Measurements from ENCODE around the gene PPP1R12C. TPM values are rescaled to one million over a fixed set of nuclear protein-coding genes. Genes with fewer than 3 reads are reported as not detected.
A peak's percentile ranks its signal among the peaks of the same experiment; 100 is the strongest.

The PPP1R12C gene
- total RNA-seq, 1 experiment from 2014 or later = 136 TPM

DNA sequence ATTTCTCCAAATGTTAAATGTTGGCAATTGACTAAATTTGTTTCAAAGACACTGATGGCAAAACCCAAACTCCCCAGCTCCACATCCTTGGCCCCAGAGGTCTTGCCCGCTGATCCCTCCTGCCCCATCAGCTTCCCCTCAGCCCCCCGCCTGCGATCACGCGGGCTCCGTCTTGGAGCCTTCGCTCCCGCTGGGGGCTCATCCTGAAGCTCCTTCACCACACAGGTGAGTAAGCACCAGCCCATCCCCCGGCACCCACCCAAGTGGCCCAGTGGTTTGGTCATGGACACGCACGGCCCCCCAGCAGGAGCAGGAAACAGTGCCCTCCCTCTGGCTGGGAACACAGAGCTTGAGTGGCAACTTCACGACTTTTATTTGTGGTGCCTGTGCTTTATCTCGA lies 26.9 kb downstream of the PPP1R12C start:
- no peak overlapping the region for H3K27ac ChIP-seq (ENCODE audit: low read length)
- no peaks in the 10 kb centered on the region for H3K79me2 ChIP-seq (ENCODE audit: low read length)
- no peak overlapping the region for H3K9ac ChIP-seq (ENCODE audit: low read length)
- POLR2A ChIA-PET (ENCODE audit: unreplicated experiment) = no interaction called here
- no peaks in the 10 kb centered on the region for H3K4me1 ChIP-seq (ENCODE audit: insufficient read depth, low read length)
- H3K4me2 ChIP-seq (ENCODE audit: low read length) = no peak overlapping the region
- H2AFZ ChIP-seq (ENCODE audit: low read length) = no peak overlapping the region
- H4K20me1 ChIP-seq (ENCODE audit: low read length) = no peaks in the 10 kb centered on the region
- DNase-seq = no peak
- CTCF ChIA-PET = no interaction called here
- intact Hi-C loops (cut with micrococcal nuclease) = no loop called here
- H3K9me2 ChIP-seq (replicated peaks; ENCODE audit: low read length) = no peaks in the 10 kb centered on the region
- no peaks in the 10 kb centered on the region for H3F3A ChIP-seq (ENCODE audit: low read length, unreplicated experiment)
- TF ChIP-seq EZH2phosphoT487 (IDR thresholded peaks at IDR 0.05; ENCODE audit: borderline replicate concordance, low read length) (no peak), EZH2 (IDR thresholded peaks at IDR 0.05; ENCODE audit: low read length, unreplicated experiment) (no peak)
- TF ChIP-seq, protein P1, sequence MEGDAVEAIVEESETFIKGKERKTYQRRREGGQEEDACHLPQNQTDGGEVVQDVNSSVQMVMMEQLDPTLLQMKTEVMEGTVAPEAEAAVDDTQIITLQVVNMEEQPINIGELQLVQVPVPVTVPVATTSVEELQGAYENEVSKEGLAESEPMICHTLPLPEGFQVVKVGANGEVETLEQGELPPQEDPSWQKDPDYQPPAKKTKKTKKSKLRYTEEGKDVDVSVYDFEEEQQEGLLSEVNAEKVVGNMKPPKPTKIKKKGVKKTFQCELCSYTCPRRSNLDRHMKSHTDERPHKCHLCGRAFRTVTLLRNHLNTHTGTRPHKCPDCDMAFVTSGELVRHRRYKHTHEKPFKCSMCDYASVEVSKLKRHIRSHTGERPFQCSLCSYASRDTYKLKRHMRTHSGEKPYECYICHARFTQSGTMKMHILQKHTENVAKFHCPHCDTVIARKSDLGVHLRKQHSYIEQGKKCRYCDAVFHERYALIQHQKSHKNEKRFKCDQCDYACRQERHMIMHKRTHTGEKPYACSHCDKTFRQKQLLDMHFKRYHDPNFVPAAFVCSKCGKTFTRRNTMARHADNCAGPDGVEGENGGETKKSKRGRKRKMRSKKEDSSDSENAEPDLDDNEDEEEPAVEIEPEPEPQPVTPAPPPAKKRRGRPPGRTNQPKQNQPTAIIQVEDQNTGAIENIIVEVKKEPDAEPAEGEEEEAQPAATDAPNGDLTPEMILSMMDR (conservative IDR thresholded peaks at IDR 0.05; ENCODE audit: low read depth, low read length) = no peak
- H3K4me3 ChIP-seq (ENCODE audit: low read length) = no peak overlapping the region
- BruUV-seq (replicated peaks) = no TSS peak
- ATAC-seq = no peak
- no peaks in the 10 kb centered on the region for H3K9me3 ChIP-seq (ENCODE audit: low read length)
- no peaks in the 10 kb centered on the region for H3K27me3 ChIP-seq (ENCODE audit: low read length)
- H3K36me3 ChIP-seq (ENCODE audit: low read depth, low read length) = peaks cover 19% of the 10 kb centered on the region; the same call in 1 of the 2 replicates

DNA sequence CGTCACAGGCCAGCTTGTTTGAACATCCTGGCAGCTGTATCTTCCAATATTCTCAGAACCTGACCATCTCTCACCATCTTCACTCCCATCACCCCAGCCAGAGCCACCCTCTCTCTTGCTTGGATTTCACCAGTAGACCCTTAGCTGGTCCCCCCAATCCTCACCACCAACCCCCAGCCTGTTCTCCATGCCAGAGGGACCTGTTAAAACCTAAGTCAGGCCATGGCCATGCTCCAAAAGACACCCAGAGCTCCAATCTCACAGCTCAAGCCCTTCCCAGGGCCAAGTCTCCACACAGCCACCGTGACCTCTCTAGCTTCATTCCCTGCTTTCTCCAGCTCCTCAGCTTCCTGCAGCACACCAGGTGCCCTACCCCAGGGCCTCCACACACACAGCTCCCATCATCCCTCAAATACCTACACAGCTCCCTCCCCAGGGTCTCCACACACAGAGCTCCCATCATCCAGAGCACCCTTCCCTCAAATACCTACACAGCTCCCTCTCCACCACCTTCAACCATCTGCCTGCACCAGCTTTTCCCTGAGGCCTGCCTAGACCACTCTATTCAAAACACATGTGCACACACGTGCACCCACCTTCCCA lies 28.0 kb downstream of the PPP1R12C start:
- Histone ChIP-seq H3K9me3 (ENCODE audit: low read length) (no peaks in the 10 kb centered on the region), H2AFZ (ENCODE audit: low read length) (no peak overlapping the region), H3K79me2 (ENCODE audit: low read length) (no peaks in the 10 kb centered on the region), H3K27ac (ENCODE audit: low read length) (no peak overlapping the region), H3K9ac (ENCODE audit: low read length) (no peak overlapping the region), H3K4me3 (ENCODE audit: low read length) (no peak overlapping the region), H3K36me3 (ENCODE audit: low read depth, low read length) (peaks cover 16% of the 10 kb centered on the region; the same call in 1 of the 2 replicates), H3K9me2 (replicated peaks; ENCODE audit: low read length) (no peaks in the 10 kb centered on the region), H3K27me3 (ENCODE audit: low read length) (no peaks in the 10 kb centered on the region), H3K4me1 (ENCODE audit: insufficient read depth, low read length) (no peaks in the 10 kb centered on the region), H3K4me2 (ENCODE audit: low read length) (no peak overlapping the region), H3F3A (ENCODE audit: low read length, unreplicated experiment) (no peaks in the 10 kb centered on the region), H4K20me1 (ENCODE audit: low read length) (no peaks in the 10 kb centered on the region)
- POLR2A ChIA-PET (ENCODE audit: unreplicated experiment) = interaction anchor here (0.6 kb wide), 1 partner anchor 191 kb away, joined by 4 read pairs; the partner anchor contains the start of gene HSPBP1
- no peak for ATAC-seq
- intact Hi-C loops (cut with micrococcal nuclease) = no loop called here
- no TSS peak for BruUV-seq (replicated peaks)
- DNase-seq = no peak
- TF ChIP-seq, protein P1 (conservative IDR thresholded peaks at IDR 0.05; ENCODE audit: low read depth, low read length) = no peak
- no peak for TF ChIP-seq EZH2 (IDR thresholded peaks at IDR 0.05; ENCODE audit: low read length, unreplicated experiment)
- no peak for TF ChIP-seq EZH2phosphoT487 (IDR thresholded peaks at IDR 0.05; ENCODE audit: borderline replicate concordance, low read length)
- CTCF ChIA-PET = no interaction called here

- no peak for TF ChIP-seq EZH2phosphoT487 (IDR thresholded peaks at IDR 0.05; ENCODE audit: borderline replicate concordance, low read length)
- TF ChIP-seq, protein P1 (conservative IDR thresholded peaks at IDR 0.05; ENCODE audit: low read depth, low read length) = peak; percentile 59
- BruUV-seq (replicated peaks) = no TSS peak
- Histone ChIP-seq H4K20me1 (ENCODE audit: low read length) (no peaks in the 10 kb centered on the region), H2AFZ (ENCODE audit: low read length) (no peak overlapping the region), H3K27ac (ENCODE audit: low read length) (no peak overlapping the region), H3K79me2 (ENCODE audit: low read length) (no peaks in the 10 kb centered on the region), H3F3A (ENCODE audit: low read length, unreplicated experiment) (no peaks in the 10 kb centered on the region), H3K4me1 (ENCODE audit: insufficient read depth, low read length) (no peaks in the 10 kb centered on the region), H3K9me2 (replicated peaks; ENCODE audit: low read length) (no peaks in the 10 kb centered on the region), H3K27me3 (ENCODE audit: low read length) (no peaks in the 10 kb centered on the region), H3K9ac (ENCODE audit: low read length) (no peak overlapping the region), H3K4me2 (ENCODE audit: low read length) (no peak overlapping the region), H3K36me3 (ENCODE audit: low read depth, low read length) (peaks cover 16% of the 10 kb centered on the region; the same call in 1 of the 2 replicates), H3K4me3 (ENCODE audit: low read length) (no peak overlapping the region), H3K9me3 (ENCODE audit: low read length) (no peaks in the 10 kb centered on the region)
- POLR2A ChIA-PET (ENCODE audit: unreplicated experiment) = no interaction called here
- peak; percentile 92 for DNase-seq
- CTCF ChIA-PET = interaction anchor here (0.6 kb wide), 2 partner anchors 52 to 176 kb away, joined by 4 to 14 read pairs; no protein-coding TSS in a partner anchor
- ATAC-seq = peak; percentile 65
- intact Hi-C loops (cut with micrococcal nuclease) = no loop called here
Observed at GRCh38 chr19:55088543-55089341, 28.7 kb downstream of the PPP1R12C start.
